ENCODE data around the gene SPSB4. TPM values are rescaled to one million over a fixed set of nuclear protein-coding genes. Genes with fewer than 3 reads are reported as not detected.

SPSB4 gene
- total and polyA plus RNA-seq, 2 of the 13 experiments (the other 11 are each of a cell fraction or from before 2014, with no cell fraction given), result not detected

- TF ChIP-seq SNAPC4 (CRISPR knock-in tag; IDR thresholded peaks at IDR 0.05) (no peak), TRIM24 (CRISPR knock-in tag; IDR thresholded peaks at IDR 0.05) (no peak), JDP2 (CRISPR knock-in tag; IDR thresholded peaks at IDR 0.05; ENCODE audit: borderline replicate concordance) (no peak), NPAS2 (CRISPR knock-in tag; IDR thresholded peaks at IDR 0.05; ENCODE audit: borderline replicate concordance) (no peak), SMARCC2 (IDR thresholded peaks at IDR 0.05) (no peak), DBP (CRISPR knock-in tag; IDR thresholded peaks at IDR 0.05; ENCODE audit: not compliant biosample characterization) (no peak), FOXJ3 (CRISPR knock-in tag; IDR thresholded peaks at IDR 0.05; ENCODE audit: borderline replicate concordance) (no peak), ZNF484 (CRISPR knock-in tag; IDR thresholded peaks at IDR 0.05; ENCODE audit: borderline replicate concordance, low read depth) (no peak), ZNF782 (CRISPR knock-in tag; IDR thresholded peaks at IDR 0.05; ENCODE audit: borderline replicate concordance) (no peak), PLRG1 (conservative IDR thresholded peaks at IDR 0.05) (no peak), ZNF503 (CRISPR knock-in tag; IDR thresholded peaks at IDR 0.05) (no peak), ZNF556 (CRISPR knock-in tag; IDR thresholded peaks at IDR 0.05; ENCODE audit: borderline replicate concordance) (no peak; the same call in 1 of the 2 replicates), ZNF143 (CRISPR knock-in tag; IDR thresholded peaks at IDR 0.05) (no peak), ZMYM4 (CRISPR knock-in tag; IDR thresholded peaks at IDR 0.05) (peak; percentile 68), ZNF10 (CRISPR knock-in tag; IDR thresholded peaks at IDR 0.05; ENCODE audit: borderline replicate concordance, low read depth) (no peak), SP1 (IDR thresholded peaks at IDR 0.05) (no peak), SP1 (CRISPR knock-in tag; IDR thresholded peaks at IDR 0.05) (no peak), ZFP36 (IDR thresholded peaks at IDR 0.05; ENCODE audit: borderline replicate concordance, low read depth, low read length, partially characterized antibody) (no peak), ZNF160 (CRISPR knock-in tag; IDR thresholded peaks at IDR 0.05) (no peak), ZNF20 (CRISPR knock-in tag; IDR thresholded peaks at IDR 0.05) (no peak), ASH2L (IDR thresholded peaks at IDR 0.05; ENCODE audit: insufficient read length, low read depth, low read length) (no peak), ZNF121 (CRISPR knock-in tag; IDR thresholded peaks at IDR 0.05) (0 out of 2 replicates have a peak, but pooled peaks have one; percentile 23), MEIS2 (CRISPR knock-in tag; IDR thresholded peaks at IDR 0.05) (no peak), CENPBD1 (CRISPR knock-in tag; IDR thresholded peaks at IDR 0.05; ENCODE audit: borderline replicate concordance, low read depth) (no peak)
These were observed 141.2 kb downstream of the SPSB4 start (continued) for GRCh38 chr3:141192345-141192744.
